Endothelial cell of umbilical vein (primary cell): ENCODE data around the gene MAK. TPM values are rescaled to one million over a fixed set of nuclear protein-coding genes. Genes with fewer than 3 reads are reported as not detected.

ENCODE experiments used
- BruUV-seq: library from RNA; stranded (reverse); fragments of 400-500 nt; replicated peaks from 2 replicates; lab custom pipeline; 2021; lab: Mats Ljungman, UMichigan
- CTCF ChIA-PET: fragments of 300-600, 350-600 bp; sonication (Branson Sonifier 250); formaldehyde crosslinking; loops from one replicate; lab custom pipeline; 2021; ENCODE audit warnings: antibody characterized with exemption, inconsistent platforms; lab: Charles Lee
- POLR2A ChIA-PET: fragments of 300-600, 350-600 bp; sonication (Branson Sonifier 250); formaldehyde crosslinking; loops from one replicate; lab custom pipeline; 2021; ENCODE audit warnings: antibody characterized with exemption, inconsistent platforms; lab: Charles Lee
- DNase-seq: peaks from one replicate; pipeline ENCODE4 v3.0.0-alpha.2; 2011; ENCODE audit warnings: low read depth, low spot score
- FAIRE-seq: peaks from 2 replicates; lab custom pipeline; 2011; peaks lifted over from hg19 to GRCh38; lab: Jason Lieb, UNC
- H2AFZ ChIP-seq: 2 replicates; pipeline ENCODE4 v1.6.0; 2012; ENCODE audit warnings: low read depth, low read length, control low read depth, inconsistent platforms
- H3K27ac ChIP-seq: 2 replicates; pipeline ENCODE4 v1.5.1; 2011; ENCODE audit warnings: low read depth, mild to moderate bottlenecking, control low read depth, low read length, moderate library complexity; ENCODE audit not compliant: insufficient read depth
- H3K27me3 ChIP-seq, 2 experiments: 2 replicates each; pipeline versions ENCODE4 v1.6.0 to v1.6.1; 2011; ENCODE audit warnings: low read length in 2 of 2, mixed read lengths in 1 of 2; ENCODE audit not compliant: control insufficient read depth in 2 of 2, insufficient read depth in 2 of 2
- H3K36me3 ChIP-seq, 2 experiments: 2 replicates in 1 of 2; 3 replicates in 1 of 2; pipeline ENCODE4 v1.5.1; 2011; ENCODE audit warnings: low read length in 2 of 2, mild to moderate bottlenecking in 1 of 2, moderate library complexity in 1 of 2; ENCODE audit not compliant: control insufficient read depth in 2 of 2, insufficient read depth in 2 of 2; ENCODE audit errors: extremely low read depth in 1 of 2
- H3K4me1 ChIP-seq: 3 replicates; pipeline ENCODE4 v1.5.1; 2011; ENCODE audit warnings: mild to moderate bottlenecking, low read length; ENCODE audit not compliant: control insufficient read depth, insufficient read depth; ENCODE audit errors: extremely low read depth
- H3K4me2 ChIP-seq: 2 replicates; pipeline ENCODE4 v1.6.1; 2011; ENCODE audit warnings: low read length, control low read depth, mixed read lengths; ENCODE audit not compliant: insufficient read depth
- H3K4me3 ChIP-seq, 3 experiments: fragments of 200-600 bp in 1 of 3; sonication (generic), shearing (Covaris generic) in 1 of 3; replicated peaks in 1 of 3; 2 replicates each; pipeline ENCODE4 v1.5.1; 2011 to 2016; ENCODE audit warnings: control low read depth in 3 of 3, low read length in 3 of 3, mild to moderate bottlenecking in 2 of 3, inconsistent platforms in 1 of 3, low read depth in 1 of 3, moderate library complexity in 1 of 3; ENCODE audit not compliant: insufficient read depth in 1 of 3
- H3K79me2 ChIP-seq: 2 replicates; pipeline ENCODE4 v1.6.0; 2012; ENCODE audit warnings: low read length, inconsistent platforms; ENCODE audit not compliant: control insufficient read depth, insufficient read depth
- H3K9ac ChIP-seq: replicated peaks from 2 replicates; pipeline ENCODE3; 2011; ENCODE audit warnings: low read length, control low read depth; ENCODE audit not compliant: insufficient read depth; ENCODE audit errors: extremely low read depth
- H3K9me1 ChIP-seq: replicated peaks from 3 replicates; pipeline ENCODE4 v1.6.0; 2011; ENCODE audit warnings: mild to moderate bottlenecking, low read length; ENCODE audit not compliant: control insufficient read depth, insufficient read depth; ENCODE audit errors: extremely low read depth
- H3K9me3 ChIP-seq: replicated peaks from 2 replicates; pipeline ENCODE4 v1.5.1; 2012; ENCODE audit warnings: low read length, inconsistent platforms; ENCODE audit not compliant: control insufficient read depth, insufficient read depth
- H4K20me1 ChIP-seq: replicated peaks from 2 replicates; pipeline ENCODE3; 2011; ENCODE audit warnings: mild to moderate bottlenecking, low read length; ENCODE audit not compliant: control insufficient read depth, insufficient read depth; ENCODE audit errors: extremely low read depth
- EZH2 ChIP-seq: IDR thresholded peaks from 2 replicates; pipeline ENCODE4 v1.6.1; 2012; ENCODE audit warnings: borderline replicate concordance, low read depth, mild to moderate bottlenecking, moderate library complexity, low read length, inconsistent platforms; ENCODE audit not compliant: severe bottlenecking
- FOS ChIP-seq: IDR thresholded peaks from 2 replicates; pipeline ENCODE4 v1.6.1; 2011; ENCODE audit warnings: mild to moderate bottlenecking, low read length, moderate library complexity, borderline replicate concordance; ENCODE audit not compliant: insufficient read depth
- GATA2 ChIP-seq: IDR thresholded peaks from 2 replicates; pipeline ENCODE4 v1.7.0; 2011; ENCODE audit warnings: low read depth, mild to moderate bottlenecking, moderate library complexity, mixed read lengths, low read length; ENCODE audit not compliant: insufficient read length, insufficient read depth
- JUN ChIP-seq: IDR thresholded peaks from 2 replicates; pipeline ENCODE4 v1.6.1; 2011; ENCODE audit warnings: borderline replicate concordance, low read depth; ENCODE audit not compliant: insufficient read length, insufficient read depth
- MAX ChIP-seq: IDR thresholded peaks from 2 replicates; pipeline ENCODE4 v1.6.1; 2011; ENCODE audit not compliant: insufficient read depth, insufficient read length
- MYC ChIP-seq: IDR thresholded peaks from one replicate; pipeline ENCODE4 v1.6.1; 2011; ENCODE audit warnings: mild to moderate bottlenecking, low read depth, low read length
- POLR2A ChIP-seq: IDR thresholded peaks from 2 replicates; pipeline ENCODE4 v1.6.1; 2012; ENCODE audit warnings: low read depth, mild to moderate bottlenecking, control low read depth, low read length
- POLR2AphosphoS5 ChIP-seq: IDR thresholded peaks from 2 replicates; pipeline ENCODE4 v1.6.1; 2012; ENCODE audit warnings: low read depth, mild to moderate bottlenecking, control low read depth, low read length, moderate library complexity; ENCODE audit not compliant: insufficient read depth
- dilution Hi-C: fragments of 300-500 bp; cut with MboI; formaldehyde crosslinking; loops from one replicate; pipeline ENCODE4 v1.15.0; 2019; ENCODE audit warnings: low sequenced_read_pairs; ENCODE audit not compliant: extremely low pct_ligation_motif_present
- intact Hi-C: fragments of 100-400 bp; cut with micrococcal nuclease; formaldehyde crosslinking; loops from one replicate; pipeline ENCODE4 v1.10.0; 2022
- polyA plus RNA-seq, 4 experiments: library from polyadenylated mRNA; depleted of rRNA in 3 of 4; stranded (reverse) in 3 of 4; unstranded in 1 of 4; fragments of >200 nt; gene quantifications; 2 replicates each; pipeline versions ENCODE4 v1.2.1 to v1.2.3, GENCODE V29; 2011 to 2012; ENCODE audit warnings: missing spikeins in 1 of 4
- total RNA-seq: library from RNA; stranded (reverse); gene quantifications from 2 replicates; pipeline ENCODE4 v1.2.3, GENCODE V29; 2021
- TF ChIP-seq, protein P1 (sequence below), 2 donors: IDR thresholded peaks; 1 replicate in 1 of 2; 2 replicates in 1 of 2; pipeline ENCODE4 v1.5.1; 2011; ENCODE audit warnings: low read length in 2 of 2, mild to moderate bottlenecking in 2 of 2, moderate library complexity in 2 of 2, control low read depth in 1 of 2, inconsistent platforms in 1 of 2, low read depth in 1 of 2; ENCODE audit not compliant: insufficient read depth in 1 of 2; ENCODE audit errors: extremely low read depth in 1 of 2

MAK gene
- total and polyA plus RNA-seq, 2 donors (not counting 3 experiments of a cell fraction or from before 2014, with no cell fraction given), result not detected

GRCh38 chr6:10792101-10792500 is 46.2 kb downstream of the MAK start:
- intact Hi-C loops, result no loop called here
- dilution Hi-C loops, result no loop called here
- TF ChIP-seq POLR2A (no peak), MAX (no peak), JUN (no peak), MYC (no peak), FOS (no peak), POLR2AphosphoS5 (no peak), GATA2 (no peak), EZH2 (no peak)
- TF ChIP-seq, protein P1, sequence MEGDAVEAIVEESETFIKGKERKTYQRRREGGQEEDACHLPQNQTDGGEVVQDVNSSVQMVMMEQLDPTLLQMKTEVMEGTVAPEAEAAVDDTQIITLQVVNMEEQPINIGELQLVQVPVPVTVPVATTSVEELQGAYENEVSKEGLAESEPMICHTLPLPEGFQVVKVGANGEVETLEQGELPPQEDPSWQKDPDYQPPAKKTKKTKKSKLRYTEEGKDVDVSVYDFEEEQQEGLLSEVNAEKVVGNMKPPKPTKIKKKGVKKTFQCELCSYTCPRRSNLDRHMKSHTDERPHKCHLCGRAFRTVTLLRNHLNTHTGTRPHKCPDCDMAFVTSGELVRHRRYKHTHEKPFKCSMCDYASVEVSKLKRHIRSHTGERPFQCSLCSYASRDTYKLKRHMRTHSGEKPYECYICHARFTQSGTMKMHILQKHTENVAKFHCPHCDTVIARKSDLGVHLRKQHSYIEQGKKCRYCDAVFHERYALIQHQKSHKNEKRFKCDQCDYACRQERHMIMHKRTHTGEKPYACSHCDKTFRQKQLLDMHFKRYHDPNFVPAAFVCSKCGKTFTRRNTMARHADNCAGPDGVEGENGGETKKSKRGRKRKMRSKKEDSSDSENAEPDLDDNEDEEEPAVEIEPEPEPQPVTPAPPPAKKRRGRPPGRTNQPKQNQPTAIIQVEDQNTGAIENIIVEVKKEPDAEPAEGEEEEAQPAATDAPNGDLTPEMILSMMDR (IDR thresholded peaks at IDR 0.05; ENCODE audit: extremely low read depth in 1 of 2, insufficient read depth in 1 of 2, low read depth in 1 of 2, low read length in 2 of 2), result no peak
- no peaks in the 10 kb centered on the region for H4K20me1 ChIP-seq
- H3K4me2 ChIP-seq, result no peak overlapping the region
- no peak for FAIRE-seq
- POLR2A ChIA-PET, result no interaction called here
- no peaks in the 10 kb centered on the region for H3K27me3 ChIP-seq
- no peaks in the 10 kb centered on the region for H3K36me3 ChIP-seq
- H3K27ac ChIP-seq, result no peak overlapping the region
- BruUV-seq, result no TSS peak
- H3K9ac ChIP-seq, result no peak overlapping the region
- H2AFZ ChIP-seq, result no peak overlapping the region
- no peaks in the 10 kb centered on the region for H3K9me3 ChIP-seq
- no peaks in the 10 kb centered on the region for H3K4me1 ChIP-seq
- H3K9me1 ChIP-seq, result no peaks in the 10 kb centered on the region
- no peak overlapping the region for H3K4me3 ChIP-seq
- no peaks in the 10 kb centered on the region for H3K79me2 ChIP-seq
- DNase-seq, result no peak
- CTCF ChIA-PET, result interaction anchor here (2.3 kb wide), 1 partner anchor 314 kb away, joined by 7 read pairs; no protein-coding TSS in a partner anchor
